ENCODE data around the gene PLK3.
"Not testable (repeated sequence)": the region's sequence is repeated elsewhere in the genome, so short reads cannot be mapped to it uniquely, and the experiment has no call there.

PLK3 gene

DNA sequence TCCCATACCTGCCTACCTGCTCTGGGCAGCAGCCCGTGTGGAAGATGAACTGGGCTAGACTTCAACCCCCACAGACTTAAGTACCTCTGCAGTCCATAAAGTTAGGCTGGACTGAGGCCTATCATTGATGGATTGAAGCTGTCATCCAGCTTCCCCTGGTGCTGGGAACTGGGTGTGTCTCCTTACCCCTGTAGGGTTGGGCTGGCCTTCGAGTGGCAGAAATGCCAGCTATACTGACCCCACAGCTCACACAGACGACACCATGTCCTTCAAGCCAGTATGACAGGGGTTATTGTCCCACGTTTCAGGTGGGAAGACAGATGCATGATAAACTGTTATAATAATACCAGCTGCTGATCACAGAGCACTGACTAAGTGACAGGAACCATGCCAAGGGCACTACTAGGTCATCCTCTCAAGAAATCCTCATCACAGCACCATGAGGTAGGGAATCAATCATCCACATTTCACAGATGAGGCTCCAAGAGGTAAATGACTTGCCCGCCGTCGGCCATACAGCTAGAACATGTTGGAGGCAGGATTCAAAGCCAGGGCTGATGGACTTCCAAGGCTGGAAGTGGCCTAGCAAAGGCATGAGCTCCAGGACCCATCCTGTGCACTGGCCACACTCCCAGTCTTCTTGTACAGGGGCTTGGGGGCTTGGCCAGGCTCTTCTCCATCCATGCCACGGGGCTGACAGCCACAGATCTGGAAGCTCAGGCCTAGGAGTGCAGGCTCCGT lies 11.9 kb upstream of the PLK3 start, which contains the start of gene BEST4:
TSS of gene BEST4 (minus strand) at position 51 of the 741 bp plus-strand sequence. CDS start 465 bp downstream, outside the sequence.
- no peak for DNase-seq

DNA sequence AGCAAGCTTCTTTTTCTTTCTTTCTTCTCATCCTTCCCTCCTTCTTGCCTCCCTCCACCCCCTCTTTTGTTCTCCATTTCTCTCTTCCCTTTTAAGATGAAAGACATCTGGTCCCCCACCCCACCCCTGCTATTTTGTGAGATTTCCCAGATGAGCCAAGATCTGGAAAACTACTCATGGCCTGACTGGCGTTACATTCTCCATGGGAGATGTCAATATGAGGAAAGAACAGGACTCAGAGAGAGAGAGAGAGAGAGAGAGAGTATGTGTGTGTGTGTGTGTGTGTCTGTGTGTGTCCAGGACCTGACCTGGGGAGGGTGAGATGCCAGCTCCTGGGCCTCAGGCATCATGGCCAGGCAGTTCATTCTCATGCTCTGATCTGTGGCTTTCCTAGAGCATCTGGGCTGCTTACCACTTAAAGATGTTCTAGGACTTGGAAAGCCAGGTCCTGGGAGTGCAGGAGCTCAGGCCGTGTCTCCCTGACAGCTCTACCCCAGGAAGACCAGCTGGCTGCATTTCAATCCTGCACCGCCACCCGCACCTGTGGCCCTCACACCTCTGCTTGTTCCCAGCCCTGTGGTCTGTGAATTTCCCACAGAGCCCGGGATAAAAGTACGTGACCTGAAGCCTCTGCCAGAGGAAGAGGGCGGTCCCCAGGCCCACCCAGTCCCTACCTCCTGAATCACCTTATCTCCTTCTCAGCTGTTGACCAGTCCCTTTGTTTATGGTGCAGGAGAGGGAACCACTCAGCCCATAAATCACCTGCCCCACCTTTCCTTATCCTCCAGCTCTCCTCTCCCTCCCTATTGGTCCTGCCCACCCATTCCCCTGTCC lies 9.0 kb upstream of the PLK3 start:
- DNase-seq: no peak

DNA sequence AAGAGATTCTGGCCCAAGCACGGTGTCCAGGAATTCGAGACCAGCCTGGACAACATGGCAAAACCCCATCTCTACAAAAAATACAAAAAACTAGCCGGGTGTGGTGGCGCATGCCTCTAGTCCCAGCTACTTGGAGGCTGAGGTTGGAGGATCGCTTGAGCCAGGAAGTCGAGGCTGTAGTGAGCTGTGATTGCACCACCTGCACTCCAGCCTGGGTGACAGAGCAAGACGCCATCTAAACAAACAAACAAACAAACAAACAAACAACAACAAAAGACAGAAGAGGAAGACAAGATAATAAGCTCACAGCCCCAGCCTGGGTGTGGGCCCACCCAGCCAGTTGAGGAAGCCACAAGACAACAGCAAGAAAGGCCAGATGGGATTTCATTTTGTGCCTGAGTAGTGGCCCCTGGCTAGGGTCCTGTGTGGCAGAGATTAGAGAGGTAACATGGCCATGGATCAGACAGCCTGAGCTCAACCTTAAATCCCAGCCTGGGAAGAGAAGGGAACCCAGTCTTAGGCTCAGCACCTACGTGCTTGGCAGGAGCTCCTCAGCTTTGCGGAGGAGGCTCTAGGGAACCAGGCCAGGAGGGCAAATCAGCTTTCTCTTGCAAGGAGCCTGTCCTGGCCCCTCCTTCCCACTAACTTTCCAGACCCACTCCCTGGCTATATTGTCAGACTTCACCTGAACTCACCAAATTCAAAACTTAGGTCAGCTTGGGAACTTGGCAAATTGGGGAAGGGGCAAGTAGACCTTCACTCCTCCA lies 7.3 kb upstream of the PLK3 start:
- no peak for DNase-seq

DNA sequence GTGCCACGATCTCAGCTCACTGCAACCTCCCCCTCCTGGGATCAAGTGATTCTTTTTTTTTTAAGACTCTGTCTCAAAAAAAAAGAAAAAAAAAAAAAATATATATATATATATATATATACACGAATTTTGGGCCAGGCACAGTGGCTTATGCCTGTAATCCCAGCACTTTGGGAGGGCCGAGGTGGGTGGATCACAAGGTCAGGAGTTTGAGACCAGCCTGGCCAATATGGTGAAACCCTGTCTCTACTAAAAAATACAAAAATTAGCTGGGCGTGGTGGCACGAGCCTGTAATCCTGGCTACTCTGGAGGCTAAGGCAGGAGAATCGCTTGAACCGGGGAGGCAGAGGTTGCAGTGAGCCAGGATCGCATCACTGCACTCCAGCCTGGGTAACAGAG lies 2.3 kb upstream of the PLK3 start:
- DNase-seq: not testable (repeated sequence)

DNA sequence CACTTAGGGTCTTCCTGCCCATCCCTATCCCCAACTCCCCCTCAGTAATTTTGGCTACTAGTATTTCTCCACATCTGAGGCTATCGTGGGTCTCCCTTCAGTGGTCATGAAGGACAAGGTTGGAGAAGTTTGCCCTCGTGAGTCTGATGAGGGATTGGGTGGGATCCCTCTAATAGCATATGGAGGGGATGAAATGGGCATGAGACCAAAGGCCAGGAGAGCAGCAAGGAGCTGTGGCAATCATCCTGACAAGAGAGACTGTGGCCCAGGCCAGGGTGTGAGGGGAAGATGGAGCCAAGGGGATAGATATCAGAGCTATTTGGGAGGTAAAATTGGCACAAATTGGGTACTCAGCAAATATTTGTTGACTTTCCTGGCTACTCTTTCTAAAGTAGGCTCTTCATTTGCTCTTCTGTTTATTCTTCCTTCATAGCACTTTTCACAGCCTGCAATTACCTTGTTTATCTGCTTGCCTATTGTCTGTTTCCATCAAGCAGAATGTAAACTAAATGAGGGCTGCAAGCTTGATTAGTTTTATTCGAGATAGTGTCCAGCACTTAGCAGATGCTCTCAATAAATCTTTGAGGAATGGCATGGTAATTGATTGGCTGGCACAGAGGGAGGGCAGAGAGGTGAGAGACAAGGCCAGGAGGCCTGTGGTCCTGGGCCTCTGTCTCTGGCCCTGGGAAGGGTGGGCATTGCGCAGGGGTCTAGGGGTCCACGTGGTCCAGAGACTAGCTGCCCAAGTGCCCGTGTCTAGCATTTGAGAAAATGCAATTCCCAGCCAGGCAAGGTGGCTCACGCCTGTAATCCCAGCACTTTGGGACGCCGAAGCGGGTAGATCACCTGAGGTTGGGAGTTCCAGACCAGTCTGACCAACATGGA lies 1.5 kb upstream of the PLK3 start:
- peak; percentile 20 for DNase-seq

DNA sequence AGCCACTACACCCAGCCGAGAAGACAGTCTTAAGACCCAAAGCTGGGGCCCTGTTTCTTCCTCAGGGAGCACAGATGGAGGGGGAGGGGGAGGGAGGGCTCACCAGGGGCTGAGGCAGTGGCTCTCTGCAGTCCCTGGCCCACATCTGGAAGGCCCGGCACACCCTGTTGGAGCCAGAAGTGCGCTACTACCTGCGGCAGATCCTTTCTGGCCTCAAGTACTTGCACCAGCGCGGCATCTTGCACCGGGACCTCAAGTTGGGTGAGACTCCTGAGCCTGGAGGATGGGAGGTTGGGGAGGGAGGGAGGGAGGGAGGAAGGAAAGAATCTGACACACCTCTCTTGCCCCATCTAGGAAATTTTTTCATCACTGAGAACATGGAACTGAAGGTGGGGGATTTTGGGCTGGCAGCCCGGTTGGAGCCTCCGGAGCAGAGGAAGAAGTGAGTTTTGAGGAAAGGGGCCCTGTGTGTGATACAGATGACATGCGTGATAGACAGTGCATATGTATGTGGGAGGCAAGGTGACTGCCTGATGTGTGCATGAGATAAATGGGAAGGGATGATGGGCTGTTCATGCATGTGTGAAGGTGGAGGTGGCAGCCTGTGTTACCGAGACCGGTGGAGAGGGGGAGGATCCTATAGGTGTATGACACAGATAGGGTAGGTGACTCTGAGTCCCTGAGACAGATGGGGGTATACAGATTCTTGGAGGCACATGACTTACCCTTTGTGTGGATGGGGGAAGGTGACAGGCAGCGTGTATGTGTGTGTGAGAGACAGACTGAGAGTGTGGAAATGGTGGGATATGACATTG lies 1.5 kb downstream of the PLK3 start:
- DNase-seq: peak; percentile 49

DNA sequence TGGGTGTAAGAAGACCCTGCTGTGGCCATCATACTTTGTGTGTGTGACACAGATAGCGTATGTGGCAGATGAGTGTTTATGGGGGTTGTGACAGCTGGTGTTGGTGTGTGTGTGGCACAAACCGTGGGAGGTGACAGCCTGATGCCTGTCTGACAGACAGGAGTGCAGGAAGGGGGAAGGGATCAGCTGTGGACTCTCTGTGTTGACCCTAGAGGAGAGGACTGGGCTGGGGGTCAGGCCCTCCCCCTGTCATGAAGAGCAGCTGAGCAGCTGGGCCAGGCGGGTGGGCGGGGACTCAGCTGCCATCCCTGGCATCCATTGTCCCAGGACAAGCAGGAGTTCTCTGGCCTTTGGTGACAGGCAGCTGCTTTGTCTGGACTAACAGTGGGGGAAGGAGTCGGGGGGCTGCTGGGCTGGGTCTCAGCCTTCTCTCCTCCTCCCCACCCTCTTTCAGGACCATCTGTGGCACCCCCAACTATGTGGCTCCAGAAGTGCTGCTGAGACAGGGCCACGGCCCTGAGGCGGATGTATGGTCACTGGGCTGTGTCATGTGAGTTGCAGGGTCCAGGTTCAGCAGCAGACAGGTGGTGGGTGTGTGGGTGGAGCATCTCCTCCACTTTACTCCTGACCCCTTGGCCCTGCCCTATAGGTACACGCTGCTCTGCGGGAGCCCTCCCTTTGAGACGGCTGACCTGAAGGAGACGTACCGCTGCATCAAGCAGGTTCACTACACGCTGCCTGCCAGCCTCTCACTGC lies 2.3 kb downstream of the PLK3 start:
- DNase-seq: peak; percentile 39

DNA sequence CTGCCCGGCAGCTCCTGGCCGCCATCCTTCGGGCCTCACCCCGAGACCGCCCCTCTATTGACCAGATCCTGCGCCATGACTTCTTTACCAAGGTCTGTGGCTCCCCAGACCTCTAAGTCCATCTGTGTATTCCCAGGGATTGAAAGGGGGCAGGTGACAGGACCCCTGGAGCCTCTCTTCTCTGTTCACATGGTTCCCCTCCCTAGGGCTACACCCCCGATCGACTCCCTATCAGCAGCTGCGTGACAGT lies 2.8 kb downstream of the PLK3 start:
- DNase-seq: no peak

DNA sequence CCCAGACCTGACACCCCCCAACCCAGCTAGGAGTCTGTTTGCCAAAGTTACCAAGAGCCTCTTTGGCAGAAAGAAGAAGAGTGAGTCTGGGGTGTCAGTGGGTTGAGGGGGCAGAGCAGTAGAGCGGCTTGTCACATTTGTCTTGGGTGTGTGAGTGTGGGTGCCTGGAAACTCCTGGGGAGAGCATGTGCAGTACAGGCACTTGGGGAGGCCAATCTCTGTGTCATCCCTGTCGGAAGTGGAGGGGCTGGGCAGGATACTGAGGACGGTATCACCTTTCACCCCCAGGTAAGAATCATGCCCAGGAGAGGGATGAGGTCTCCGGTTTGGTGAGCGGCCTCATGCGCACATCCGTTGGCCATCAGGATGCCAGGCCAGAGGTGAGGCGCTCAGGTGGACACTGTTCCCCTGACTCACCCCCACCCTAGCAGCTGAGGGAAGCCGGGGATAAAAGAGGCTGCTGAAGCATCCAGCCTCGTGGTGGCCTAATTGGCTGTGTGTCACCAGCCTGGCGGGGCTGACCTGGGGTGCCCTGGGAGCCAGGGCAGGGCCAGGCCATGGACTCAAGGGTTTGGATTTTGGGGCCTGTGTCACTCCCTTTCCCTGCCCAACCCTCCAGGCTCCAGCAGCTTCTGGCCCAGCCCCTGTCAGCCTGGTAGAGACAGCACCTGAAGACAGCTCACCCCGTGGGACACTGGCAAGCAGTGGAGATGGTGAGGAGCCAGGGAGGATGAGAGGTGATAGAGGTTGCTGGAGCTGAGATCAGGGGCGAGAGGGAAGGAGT lies 3.3 kb downstream of the PLK3 start:
- peak; percentile 39 for DNase-seq

DNA sequence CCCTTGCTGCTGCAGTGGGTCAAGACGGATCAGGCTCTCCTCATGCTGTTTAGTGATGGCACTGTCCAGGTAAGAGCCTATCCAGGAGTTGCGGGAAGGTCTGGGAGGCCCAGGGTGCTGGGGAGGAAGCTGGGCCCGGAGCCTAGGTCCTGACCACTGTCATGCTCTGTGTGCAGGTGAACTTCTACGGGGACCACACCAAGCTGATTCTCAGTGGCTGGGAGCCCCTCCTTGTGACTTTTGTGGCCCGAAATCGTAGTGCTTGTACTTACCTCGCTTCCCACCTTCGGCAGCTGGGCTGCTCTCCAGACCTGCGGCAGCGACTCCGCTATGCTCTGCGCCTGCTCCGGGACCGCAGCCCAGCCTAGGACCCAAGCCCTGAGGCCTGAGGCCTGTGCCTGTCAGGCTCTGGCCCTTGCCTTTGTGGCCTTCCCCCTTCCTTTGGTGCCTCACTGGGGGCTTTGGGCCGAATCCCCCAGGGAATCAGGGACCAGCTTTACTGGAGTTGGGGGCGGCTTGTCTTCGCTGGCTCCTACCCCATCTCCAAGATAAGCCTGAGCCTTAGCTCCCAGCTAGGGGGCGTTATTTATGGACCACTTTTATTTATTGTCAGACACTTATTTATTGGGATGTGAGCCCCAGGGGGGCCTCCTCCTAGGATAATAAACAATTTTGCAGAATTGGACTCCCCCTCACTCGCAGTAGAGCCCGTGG lies 5.3 kb downstream of the PLK3 start:
- DNase-seq: peak; percentile 46

DNA sequence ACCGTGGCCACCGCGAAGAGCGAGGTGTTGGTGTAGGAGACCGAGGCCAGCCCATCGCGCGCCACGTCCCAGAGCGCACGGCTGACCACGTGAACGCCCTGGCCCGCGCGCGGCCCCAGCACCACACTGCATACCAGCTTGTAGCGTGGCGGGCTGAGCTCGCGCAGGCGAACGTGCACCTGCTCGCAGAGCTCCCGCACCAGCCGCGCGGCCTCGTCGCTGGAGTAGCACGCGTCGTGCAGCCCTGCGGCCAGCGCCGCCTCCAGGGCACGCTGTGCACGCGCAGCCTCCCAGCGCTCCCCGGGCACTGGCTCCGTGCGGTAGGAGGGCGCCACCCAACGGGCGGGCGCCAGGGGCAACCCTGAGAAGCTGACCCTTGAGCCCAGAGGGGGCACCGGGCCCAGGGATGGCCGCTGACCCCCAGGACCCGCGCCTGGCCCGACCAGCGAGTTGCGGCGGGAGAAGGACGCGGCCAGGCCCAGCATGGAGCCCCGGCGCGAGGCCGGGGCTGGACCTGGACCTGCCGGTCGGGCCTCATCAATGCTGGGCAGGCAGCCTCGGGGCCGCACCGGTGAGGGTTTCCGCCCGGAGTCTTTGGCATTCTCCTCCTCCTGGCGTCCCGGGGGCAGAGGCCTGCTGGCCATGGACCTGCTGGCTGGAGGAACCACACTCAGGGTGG lies 6.0 kb downstream of the PLK3 start:
- DNase-seq: peak; percentile 50

DNA sequence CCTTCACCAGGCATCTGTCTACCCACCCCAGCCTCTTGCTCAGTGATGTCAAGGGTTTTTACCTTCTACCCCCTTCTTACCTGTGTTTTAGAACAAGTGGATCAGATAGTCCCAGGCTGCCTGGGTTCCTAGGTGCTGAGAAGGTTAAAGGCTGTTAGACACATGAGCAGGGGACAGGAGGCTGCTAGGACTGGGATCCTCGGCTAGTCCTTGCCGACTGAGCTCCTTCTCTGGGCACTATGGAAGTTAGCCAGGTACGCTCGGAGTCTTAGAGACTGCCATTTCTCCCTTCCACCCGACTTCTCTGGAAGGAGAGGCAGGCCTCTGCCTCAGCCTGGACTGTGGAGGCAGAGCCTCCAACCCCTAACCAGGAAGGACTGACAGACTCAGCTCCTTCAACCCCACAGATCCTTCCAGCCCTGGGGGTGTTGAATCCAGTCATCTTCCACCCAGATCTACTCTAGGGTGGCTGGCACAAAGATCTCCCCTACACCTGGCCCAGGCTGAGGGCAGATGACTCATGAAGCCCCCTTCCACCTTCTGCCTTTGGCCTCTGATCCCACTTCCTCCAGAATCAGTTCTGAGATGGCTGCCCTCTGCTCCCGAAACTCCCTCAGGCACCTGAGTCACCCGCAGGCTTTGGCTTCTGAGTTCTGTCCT lies 6.7 kb downstream of the PLK3 start, which contains the start of gene DYNLT4:
TSS of gene DYNLT4 (minus strand) at position 648 of the 660 bp plus-strand sequence. CDS start 683 bp downstream, outside the sequence.
- no peak for DNase-seq

DNA sequence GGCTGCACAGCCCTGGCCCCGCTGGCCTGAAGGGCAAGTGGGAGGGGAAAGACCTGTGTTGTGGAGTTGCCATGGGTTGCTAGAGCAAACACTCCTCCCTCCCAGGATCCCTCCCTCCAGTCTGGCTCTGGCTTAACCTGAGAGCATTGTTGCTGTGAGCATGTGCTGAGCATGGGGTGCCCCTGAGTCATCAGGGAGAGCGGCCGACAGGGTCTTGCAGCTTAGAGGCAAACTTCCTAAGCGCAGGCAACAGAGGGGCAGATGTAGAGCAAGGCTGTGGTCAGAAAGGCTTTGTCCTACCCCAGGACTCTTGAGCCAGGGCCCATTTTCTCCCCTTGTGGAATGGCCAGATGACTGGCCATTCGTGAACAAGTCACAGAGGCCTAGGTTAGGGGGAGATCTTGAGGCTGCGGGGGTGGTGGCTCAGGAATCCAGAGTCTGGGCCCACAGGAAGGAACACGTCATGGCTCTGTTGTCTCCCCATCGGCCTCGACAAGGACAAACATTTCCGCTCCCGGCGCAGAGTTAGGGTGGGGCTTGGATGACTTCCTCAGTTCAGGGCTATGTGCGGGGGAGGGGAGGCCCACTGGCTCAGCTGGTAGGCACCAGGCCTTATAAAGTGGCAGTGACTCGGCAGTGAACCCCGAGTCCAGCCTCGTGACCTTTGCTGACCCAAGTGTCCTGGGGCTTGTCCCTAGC lies 7.3 kb downstream of the PLK3 start:
- peak; percentile 92 for DNase-seq

DNA sequence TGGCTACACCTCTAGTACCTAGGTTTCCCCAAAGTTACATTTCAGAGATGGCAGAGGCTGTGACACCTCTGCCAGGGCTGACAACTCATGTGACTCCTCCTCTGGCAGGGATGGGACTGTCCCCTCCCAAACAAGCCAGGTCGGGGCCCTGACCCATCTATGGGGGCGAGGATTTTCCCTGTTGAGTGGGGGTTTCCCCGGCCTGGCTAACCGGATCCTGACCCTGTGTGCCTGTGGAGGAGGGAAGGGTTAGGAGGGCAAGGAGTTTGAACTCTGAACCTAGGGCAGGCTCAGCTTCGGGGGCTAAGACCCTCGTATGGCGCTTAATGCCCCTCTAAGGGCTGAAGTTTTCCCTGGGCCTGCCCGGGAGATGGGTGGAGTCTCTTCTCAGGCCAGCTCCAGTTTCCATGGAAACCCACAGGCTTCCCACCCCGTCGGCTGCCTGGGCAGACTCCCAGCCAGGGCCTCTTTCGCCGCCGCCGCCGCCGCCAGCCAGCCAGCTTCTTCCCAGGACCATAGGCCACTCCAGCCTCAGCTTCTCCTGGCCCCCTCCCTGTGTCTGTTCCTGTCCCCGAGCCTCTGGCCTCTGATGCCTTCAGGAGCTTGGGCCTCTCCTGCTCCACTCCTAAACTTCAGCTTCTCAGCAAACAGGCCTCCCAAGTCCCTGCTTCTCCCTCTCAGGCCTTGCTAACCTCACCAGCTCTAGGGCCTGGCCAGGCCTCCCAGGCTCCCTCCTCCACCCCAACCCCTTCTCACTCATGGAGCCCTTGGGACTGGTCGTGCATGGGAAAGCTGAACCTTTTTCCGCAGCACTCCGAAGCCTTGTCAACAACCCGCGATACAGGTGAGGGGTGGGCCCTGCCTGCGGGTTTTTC lies 8.1 kb downstream of the PLK3 start, which contains the start of gene BTBD19:
TSS of gene BTBD19 (plus strand) at position 461 of the 875 bp plus-strand sequence. CDS start at position 759, 298 bp downstream.
- peak; percentile 54 for DNase-seq

DNA sequence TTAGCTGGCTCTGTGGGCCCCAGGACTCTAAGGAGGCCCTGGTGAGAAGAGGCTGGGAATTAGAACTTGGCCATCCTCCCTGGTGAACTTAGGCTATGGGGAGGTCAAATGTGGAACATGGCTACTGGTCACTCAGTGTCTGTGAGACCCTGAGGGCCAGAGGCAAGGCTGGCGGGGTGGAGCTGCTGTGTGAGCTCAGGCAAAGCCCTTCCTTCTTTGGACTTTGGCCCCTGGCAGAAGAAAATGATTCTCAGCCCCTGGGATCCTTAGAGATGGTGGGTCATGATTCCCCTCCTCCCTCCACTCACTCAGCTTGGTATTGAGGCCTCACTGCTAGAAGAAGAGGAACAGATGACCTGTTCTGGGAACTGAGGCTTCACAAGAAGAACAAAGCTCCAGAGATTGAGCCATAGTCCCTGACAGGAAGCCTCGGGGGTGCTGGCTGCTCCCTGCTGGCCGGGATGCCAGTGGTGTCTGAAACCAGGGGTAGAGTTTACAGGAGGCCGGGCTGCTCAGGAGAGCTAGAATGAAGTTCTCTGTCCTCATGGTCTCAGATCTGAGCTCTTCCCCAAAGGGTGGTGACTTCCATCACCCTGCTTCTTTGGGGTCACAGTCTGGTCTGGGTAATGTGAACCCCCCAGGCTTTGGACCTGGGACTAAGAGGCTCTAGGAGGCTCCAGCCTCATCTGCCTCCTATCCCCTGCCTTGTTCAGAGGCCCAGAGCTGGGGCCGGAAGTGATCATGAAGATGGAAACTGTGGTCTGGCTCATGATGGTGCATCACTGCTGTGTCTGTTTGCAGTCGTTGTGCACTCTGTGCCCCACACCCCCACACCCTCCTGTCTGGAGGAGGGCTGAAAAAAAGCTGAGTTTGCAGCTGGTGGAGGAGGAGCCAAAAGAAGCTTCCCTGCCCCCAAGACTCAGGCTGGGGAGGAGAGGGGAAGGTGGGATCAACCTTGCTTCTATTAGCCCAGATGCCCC lies 9.1 kb downstream of the PLK3 start:
- DNase-seq: peak; percentile 84
